SU-DHL-6 (cell line): ENCODE measurements around the gene XYLT1.
A peak's percentile ranks its signal among the peaks of the same experiment; 100 is the strongest.

Source experiments
- H2AFZ ChIP-seq: fragments of 200-600 bp; sonication (generic); 2 replicates; pipeline ENCODE4 v1.6.1; 2014; ENCODE audit warnings: low read depth, mild to moderate bottlenecking, moderate library complexity, mixed read lengths, antibody characterized with exemption, low read length; ENCODE audit not compliant: severe bottlenecking
- H3F3A ChIP-seq: fragments of 200-600 bp; shearing (Covaris generic); 2 replicates; pipeline ENCODE4 v1.6.0; 2016; ENCODE audit warnings: antibody characterized with exemption, mild to moderate bottlenecking; ENCODE audit not compliant: insufficient read depth
- H3K27ac ChIP-seq: fragments of 200-600 bp; sonication (generic); 2 replicates; pipeline ENCODE4 v1.5.1; 2016; ENCODE audit warnings: low read depth, mild to moderate bottlenecking, low read length, moderate library complexity, mixed read lengths
- H3K27me3 ChIP-seq: fragments of 200-600 bp; sonication (generic), shearing (Covaris generic); 2 replicates; pipeline ENCODE4 v1.6.0; 2014; ENCODE audit warnings: mild to moderate bottlenecking, low read length
- H3K36me3 ChIP-seq: fragments of 200-600 bp; sonication (generic); 2 replicates; pipeline ENCODE4 v1.6.1; 2014; ENCODE audit warnings: mild to moderate bottlenecking, low read length, mixed read lengths
- H3K4me2 ChIP-seq: fragments of 300-600, 200-600 bp; shearing (Covaris generic), sonication (generic); 2 replicates; pipeline ENCODE4 v1.6.0; 2014; ENCODE audit warnings: low read length, low read depth, mild to moderate bottlenecking; ENCODE audit not compliant: poor library complexity, severe bottlenecking
- H3K4me3 ChIP-seq: fragments of 200-600 bp; sonication (generic); 2 replicates; pipeline ENCODE4 v1.5.1; 2014; ENCODE audit warnings: antibody characterized with exemption, low read length, mild to moderate bottlenecking, mixed read lengths; ENCODE audit not compliant: insufficient read depth, poor library complexity, severe bottlenecking
- H3K79me2 ChIP-seq: fragments of 200-600 bp; sonication (generic); 2 replicates; pipeline ENCODE4 v1.6.1; 2014; ENCODE audit warnings: mild to moderate bottlenecking, low read length, moderate library complexity; ENCODE audit not compliant: insufficient read depth
- H3K9ac ChIP-seq: fragments of 200-600 bp; sonication (generic); 2 replicates; pipeline ENCODE4 v1.7.0; 2014; ENCODE audit warnings: mild to moderate bottlenecking, low read length
- H3K9me2 ChIP-seq: fragments of 200-600 bp; sonication (generic); replicated peaks from 2 replicates; pipeline ENCODE4 v1.6.1; 2014; ENCODE audit warnings: low read length; ENCODE audit not compliant: insufficient read depth
- H3K9me3 ChIP-seq: fragments of 200-600 bp; sonication (generic); 2 replicates; pipeline ENCODE4 v1.6.1; 2014; ENCODE audit warnings: low read length, mixed read lengths; ENCODE audit not compliant: insufficient read depth
- H4K20me1 ChIP-seq: fragments of 200-600 bp; sonication (generic); 2 replicates; pipeline ENCODE4 v1.6.1; 2014; ENCODE audit warnings: low read depth, mild to moderate bottlenecking, antibody characterized with exemption, low read length, moderate library complexity, mixed read lengths
- EZH2phosphoT487 ChIP-seq: fragments of 200-600 bp; sonication (generic), shearing (Covaris generic); conservative IDR thresholded peaks from 2 replicates; pipeline ENCODE4 v1.6.1; 2018; ENCODE audit warnings: mild to moderate bottlenecking, antibody characterized with exemption, low read length, moderate library complexity, mixed read lengths
- TF ChIP-seq, protein P1 (sequence below): fragments of 200-600 bp; sonication (generic); IDR thresholded peaks from one replicate; pipeline ENCODE4 v1.5.1; 2017; ENCODE audit warnings: antibody characterized with exemption, mild to moderate bottlenecking, low read length, moderate library complexity; ENCODE audit not compliant: insufficient read depth, poor library complexity, severe bottlenecking

Gene XYLT1

DNA sequence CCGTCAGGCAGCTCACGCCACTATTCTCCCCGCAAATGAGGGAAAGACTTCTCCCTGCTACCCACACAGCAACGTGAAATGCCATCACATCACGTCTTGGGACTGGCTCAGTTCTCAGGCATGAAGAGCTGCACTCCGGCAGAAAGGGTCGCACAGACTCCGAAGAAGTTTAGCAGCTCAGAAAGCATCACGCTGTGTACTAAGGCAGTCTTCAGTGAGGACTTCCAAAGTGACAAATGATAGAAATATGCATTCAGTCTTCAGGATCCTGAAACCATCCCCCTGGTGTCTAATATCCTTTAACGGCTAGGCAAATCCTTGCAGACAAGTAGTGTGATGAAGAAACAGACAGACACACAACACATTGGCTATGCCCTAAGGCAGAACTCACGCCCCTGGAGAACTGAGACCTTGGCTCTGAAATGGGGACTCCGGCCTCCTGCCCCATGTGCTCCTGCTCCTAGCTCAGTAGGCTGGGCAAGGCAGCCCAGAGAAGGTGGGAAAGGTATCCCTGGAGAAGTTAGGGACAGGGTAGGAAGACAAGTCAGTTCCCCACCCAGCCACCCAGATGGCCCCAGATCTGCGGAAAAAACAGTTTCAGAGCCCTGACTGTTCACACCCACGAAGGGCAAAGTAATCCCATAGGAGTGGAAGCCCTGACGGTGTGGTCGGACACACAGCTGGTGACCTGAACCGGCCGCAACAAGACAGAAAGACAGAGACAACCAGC, 1.6 kb downstream of the XYLT1 start:
- H3K27ac ChIP-seq: peak overlapping the region; percentile 75
- H2AFZ ChIP-seq: no peak overlapping the region
- peak overlapping the region; percentile 79 for H3K4me2 ChIP-seq
- TF ChIP-seq, protein P1, sequence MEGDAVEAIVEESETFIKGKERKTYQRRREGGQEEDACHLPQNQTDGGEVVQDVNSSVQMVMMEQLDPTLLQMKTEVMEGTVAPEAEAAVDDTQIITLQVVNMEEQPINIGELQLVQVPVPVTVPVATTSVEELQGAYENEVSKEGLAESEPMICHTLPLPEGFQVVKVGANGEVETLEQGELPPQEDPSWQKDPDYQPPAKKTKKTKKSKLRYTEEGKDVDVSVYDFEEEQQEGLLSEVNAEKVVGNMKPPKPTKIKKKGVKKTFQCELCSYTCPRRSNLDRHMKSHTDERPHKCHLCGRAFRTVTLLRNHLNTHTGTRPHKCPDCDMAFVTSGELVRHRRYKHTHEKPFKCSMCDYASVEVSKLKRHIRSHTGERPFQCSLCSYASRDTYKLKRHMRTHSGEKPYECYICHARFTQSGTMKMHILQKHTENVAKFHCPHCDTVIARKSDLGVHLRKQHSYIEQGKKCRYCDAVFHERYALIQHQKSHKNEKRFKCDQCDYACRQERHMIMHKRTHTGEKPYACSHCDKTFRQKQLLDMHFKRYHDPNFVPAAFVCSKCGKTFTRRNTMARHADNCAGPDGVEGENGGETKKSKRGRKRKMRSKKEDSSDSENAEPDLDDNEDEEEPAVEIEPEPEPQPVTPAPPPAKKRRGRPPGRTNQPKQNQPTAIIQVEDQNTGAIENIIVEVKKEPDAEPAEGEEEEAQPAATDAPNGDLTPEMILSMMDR: no peak
- no peak for TF ChIP-seq EZH2phosphoT487
- H3K9ac ChIP-seq: peak overlapping the region; percentile 70
- H3K36me3 ChIP-seq: no peaks in the 10 kb centered on the region
- H3K79me2 ChIP-seq: peaks cover 55% of the 10 kb centered on the region
- no peaks in the 10 kb centered on the region for H3K27me3 ChIP-seq
- no peaks in the 10 kb centered on the region for H3K9me3 ChIP-seq
- no peaks in the 10 kb centered on the region for H4K20me1 ChIP-seq
- H3K9me2 ChIP-seq: no peaks in the 10 kb centered on the region
- H3K4me3 ChIP-seq: peak overlapping the region; percentile 88
- H3F3A ChIP-seq: peaks cover 14% of the 10 kb centered on the region

DNA sequence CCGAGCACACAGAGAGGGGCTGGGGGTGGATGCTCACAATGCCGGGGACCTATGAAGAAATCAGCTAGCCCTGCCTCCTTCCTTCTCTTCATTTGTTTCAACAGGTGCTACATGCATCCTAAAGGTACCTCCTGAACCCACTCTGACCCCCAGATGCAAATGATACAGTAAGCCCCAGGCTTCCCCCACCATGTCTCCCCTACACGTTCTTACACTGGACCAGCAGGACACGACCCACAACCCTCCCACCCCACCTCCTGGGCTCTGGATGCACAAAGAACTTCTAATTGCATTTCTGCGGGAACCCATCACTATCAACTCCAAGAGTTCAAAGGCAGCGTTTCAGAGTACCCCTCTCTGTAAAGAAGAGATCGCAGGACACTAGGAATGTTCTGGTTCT, 2.1 kb downstream of the XYLT1 start:
- no peaks in the 10 kb centered on the region for H3K9me3 ChIP-seq
- peak overlapping the region; percentile 70 for H3K9ac ChIP-seq

DNA sequence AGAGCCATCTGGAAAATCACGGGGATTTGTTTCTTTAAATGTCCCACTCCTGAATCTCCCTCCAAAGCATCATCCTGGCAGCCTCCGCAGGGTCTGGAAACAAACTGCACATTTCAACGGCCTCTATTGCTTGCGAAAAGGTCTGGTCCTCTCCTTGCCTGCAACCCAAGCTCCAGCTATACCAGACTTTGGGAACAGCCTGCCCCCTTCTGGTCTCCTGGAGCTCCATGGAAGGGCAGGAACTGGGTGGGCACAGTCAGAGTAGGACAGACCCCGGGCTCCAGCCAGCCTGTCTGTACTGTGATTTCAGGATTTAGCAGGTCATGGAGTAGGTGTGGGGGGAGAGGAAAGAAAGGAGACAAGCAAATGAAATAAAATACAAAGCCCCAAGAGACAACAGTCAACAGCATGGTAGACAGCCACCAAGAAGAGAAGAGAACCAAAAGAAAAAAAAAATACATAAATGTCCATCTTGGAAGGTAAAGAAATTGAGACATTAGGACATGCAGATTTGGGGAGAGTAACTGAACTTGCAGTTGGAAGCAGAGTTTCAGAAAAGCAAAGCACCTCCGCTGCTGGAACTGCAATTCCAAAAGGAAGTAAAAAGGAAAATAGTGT, 2.7 kb downstream of the XYLT1 start:
- Histone ChIP-seq H3F3A (peaks cover 19% of the 10 kb centered on the region), H3K9me2 (no peaks in the 10 kb centered on the region), H3K27ac (peak overlapping the region; percentile 75), H2AFZ (no peak overlapping the region), H3K36me3 (peaks cover 4% of the 10 kb centered on the region; the same call in 1 of the 2 replicates), H3K4me3 (peak overlapping the region; percentile 88), H3K9ac (peak overlapping the region; percentile 70), H3K79me2 (peaks cover 66% of the 10 kb centered on the region), H3K27me3 (no peaks in the 10 kb centered on the region), H3K4me2 (peak overlapping the region; percentile 79), H4K20me1 (no peaks in the 10 kb centered on the region), H3K9me3 (no peaks in the 10 kb centered on the region)
- TF ChIP-seq EZH2phosphoT487: no peak
- TF ChIP-seq, protein P1: peak; percentile 76

More for the DNA sequence above, 2.1 kb downstream of the XYLT1 start:
- no peaks in the 10 kb centered on the region for H3K27me3 ChIP-seq
- H3K36me3 ChIP-seq: peaks cover 2% of the 10 kb centered on the region; the same call in 1 of the 2 replicates
- H3K27ac ChIP-seq: peak overlapping the region; percentile 75
- peak overlapping the region; percentile 79 for H3K4me2 ChIP-seq
- peak overlapping the region; percentile 88 for H3K4me3 ChIP-seq
- H3K9me2 ChIP-seq: no peaks in the 10 kb centered on the region
- peaks cover 60% of the 10 kb centered on the region for H3K79me2 ChIP-seq
- H3F3A ChIP-seq: peaks cover 14% of the 10 kb centered on the region
- TF ChIP-seq, protein P1: no peak
- TF ChIP-seq EZH2phosphoT487: no peak
- no peak overlapping the region for H2AFZ ChIP-seq
- H4K20me1 ChIP-seq: no peaks in the 10 kb centered on the region
